ENCODE data around the gene PRSS1.

Gene PRSS1

DNA sequence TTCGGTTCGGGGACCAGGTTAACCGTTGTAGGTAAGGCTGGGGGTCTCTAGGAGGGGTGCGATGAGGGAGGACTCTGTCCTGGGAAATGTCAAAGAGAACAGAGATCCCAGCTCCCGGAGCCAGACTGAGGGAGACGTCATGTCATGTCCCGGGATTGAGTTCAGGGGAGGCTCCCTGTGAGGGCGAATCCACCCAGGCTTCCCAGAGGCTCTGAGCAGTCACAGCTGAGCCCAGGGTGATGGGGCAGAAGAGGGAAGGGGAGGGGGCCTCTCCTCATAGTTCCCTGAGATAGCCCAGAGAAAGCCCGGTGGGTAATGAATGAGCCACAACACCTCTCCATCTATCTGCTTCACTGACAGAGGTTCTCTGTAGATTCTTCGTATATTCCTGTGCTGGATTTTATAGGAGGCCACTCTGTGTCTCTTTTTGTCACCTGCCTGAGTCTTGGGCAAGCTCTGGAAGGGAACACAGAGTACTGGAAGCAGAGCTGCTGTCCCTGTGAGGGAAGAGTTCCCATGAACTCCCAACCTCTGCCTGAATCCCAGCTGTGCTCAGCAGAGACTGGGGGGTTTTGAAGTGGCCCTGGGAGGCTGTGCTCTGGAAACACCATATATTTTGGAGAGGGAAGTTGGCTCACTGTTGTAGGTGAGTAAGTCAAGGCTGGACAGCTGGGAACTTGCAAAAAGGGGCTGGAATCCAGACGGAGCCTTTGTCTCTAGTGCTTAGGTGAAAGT lies 37.9 kb downstream of the PRSS1 start:
- DNase-seq (ENCODE audit: low spot score in 2 of 2), result no peak
- H3K4me3 ChIP-seq, result no peak overlapping the region
- H3K27me3 ChIP-seq (ENCODE audit: low read depth), result no peaks in the 10 kb centered on the region
- no peaks in the 10 kb centered on the region; the same call in 1 of the 2 replicates for H3K4me1 ChIP-seq
- no peaks in the 10 kb centered on the region for H3K9me3 ChIP-seq
- in situ Hi-C loops (cut with MboI; ENCODE audit: low sequenced_read_pairs), result loop anchor here (10.0 kb wide), 1 partner anchor 152 kb away; no protein-coding TSS in a partner anchor
- H3K36me3 ChIP-seq (replicated peaks), result no peaks in the 10 kb centered on the region

GRCh38 chr7:142787783-142788182 lies 38.5 kb downstream of the PRSS1 start:
- Histone ChIP-seq H3K36me3 (replicated peaks) (no peaks in the 10 kb centered on the region), H3K4me1 (no peaks in the 10 kb centered on the region; the same call in 1 of the 2 replicates), H3K27me3 (ENCODE audit: low read depth) (no peaks in the 10 kb centered on the region), H3K4me3 (no peak overlapping the region), H3K9me3 (no peaks in the 10 kb centered on the region)
- no peak for DNase-seq (ENCODE audit: low spot score in 2 of 2)
- in situ Hi-C loops (cut with MboI; ENCODE audit: low sequenced_read_pairs), result loop anchor here (10.0 kb wide), 1 partner anchor 153 kb away; no protein-coding TSS in a partner anchor

- Histone ChIP-seq H3K4me1 (no peaks in the 10 kb centered on the region), H3K9me3 (no peaks in the 10 kb centered on the region), H3K36me3 (replicated peaks) (no peaks in the 10 kb centered on the region), H3K4me3 (no peak overlapping the region), H3K27me3 (ENCODE audit: low read depth) (no peaks in the 10 kb centered on the region; the same call in 1 of the 2 replicates)
- in situ Hi-C loops (cut with MboI; ENCODE audit: low sequenced_read_pairs), result loop anchor here (10.0 kb wide), 1 partner anchor 154 kb away; no protein-coding TSS in a partner anchor
- no peak for DNase-seq (ENCODE audit: low spot score in 2 of 2)
Measured at GRCh38 chr7:142788303-142789289, 39.3 kb downstream of the PRSS1 start.

- Histone ChIP-seq H3K36me3 (replicated peaks) (no peaks in the 10 kb centered on the region), H3K9me3 (no peaks in the 10 kb centered on the region), H3K27me3 (ENCODE audit: low read depth) (no peaks in the 10 kb centered on the region; the same call in none of the 2 replicates), H3K4me1 (no peaks in the 10 kb centered on the region), H3K4me3 (no peak overlapping the region)
- no peak for DNase-seq (ENCODE audit: low spot score in 2 of 2)
- in situ Hi-C loops (cut with MboI; ENCODE audit: low sequenced_read_pairs), result loop anchor here (10.0 kb wide), 1 partner anchor 155 kb away; no protein-coding TSS in a partner anchor
Measured at GRCh38 chr7:142789441-142789840, 40.2 kb downstream of the PRSS1 start.

DNA sequence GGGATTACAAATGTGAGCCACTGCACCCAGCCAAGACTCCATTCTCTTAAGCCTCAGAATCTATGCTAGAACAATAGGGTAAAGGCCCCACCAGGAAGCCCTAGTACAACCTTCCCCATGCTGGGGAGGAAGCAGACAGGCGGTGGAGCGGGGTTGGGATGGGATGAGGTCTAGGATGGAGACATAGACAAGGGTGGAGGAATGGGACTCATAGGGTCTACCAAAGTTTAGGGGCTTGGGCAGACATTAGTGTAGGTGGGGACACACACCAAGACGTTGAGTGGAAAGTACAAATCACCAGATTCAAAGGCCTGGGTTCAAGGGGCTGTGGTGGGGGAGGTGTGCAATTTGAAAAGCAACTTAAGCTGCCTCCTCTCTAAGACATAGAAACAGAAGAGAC lies 40.8 kb downstream of the PRSS1 start:
- H3K9me3 ChIP-seq, result no peaks in the 10 kb centered on the region
- no peaks in the 10 kb centered on the region for H3K36me3 ChIP-seq (replicated peaks)
- in situ Hi-C loops (cut with MboI; ENCODE audit: low sequenced_read_pairs), result no loop called here
- H3K27me3 ChIP-seq (ENCODE audit: low read depth), result no peaks in the 10 kb centered on the region; the same call in none of the 2 replicates
- no peak for DNase-seq (ENCODE audit: low spot score in 2 of 2)
- H3K4me3 ChIP-seq, result no peak overlapping the region
- H3K4me1 ChIP-seq, result no peaks in the 10 kb centered on the region

DNA sequence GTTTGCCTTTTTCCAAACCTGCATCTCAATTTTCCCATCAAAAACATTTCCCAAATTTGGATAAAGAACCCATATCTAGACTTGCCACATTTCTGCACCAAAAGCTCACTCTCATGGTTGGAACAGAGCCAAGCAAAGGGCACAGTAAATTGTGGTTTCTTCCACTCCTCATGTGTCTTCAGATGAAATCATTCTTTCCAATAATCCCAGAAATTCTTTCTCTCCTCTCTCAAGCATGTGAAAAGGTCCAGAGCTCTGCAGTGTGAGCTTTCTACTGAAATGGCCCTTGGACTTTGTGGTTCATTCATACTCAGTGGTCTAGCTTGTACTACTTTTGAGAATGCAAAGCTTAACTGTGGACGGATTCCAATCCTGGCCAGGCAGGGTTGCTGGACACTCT lies 41.3 kb downstream of the PRSS1 start:
- no peak overlapping the region for H3K4me3 ChIP-seq
- H3K36me3 ChIP-seq (replicated peaks), result no peaks in the 10 kb centered on the region
- no peaks in the 10 kb centered on the region for H3K4me1 ChIP-seq
- in situ Hi-C loops (cut with MboI; ENCODE audit: low sequenced_read_pairs), result no loop called here
- no peak for DNase-seq (ENCODE audit: low spot score in 2 of 2)
- no peaks in the 10 kb centered on the region for H3K9me3 ChIP-seq
- peaks cover 2% of the 10 kb centered on the region for H3K27me3 ChIP-seq (ENCODE audit: low read depth)

DNA sequence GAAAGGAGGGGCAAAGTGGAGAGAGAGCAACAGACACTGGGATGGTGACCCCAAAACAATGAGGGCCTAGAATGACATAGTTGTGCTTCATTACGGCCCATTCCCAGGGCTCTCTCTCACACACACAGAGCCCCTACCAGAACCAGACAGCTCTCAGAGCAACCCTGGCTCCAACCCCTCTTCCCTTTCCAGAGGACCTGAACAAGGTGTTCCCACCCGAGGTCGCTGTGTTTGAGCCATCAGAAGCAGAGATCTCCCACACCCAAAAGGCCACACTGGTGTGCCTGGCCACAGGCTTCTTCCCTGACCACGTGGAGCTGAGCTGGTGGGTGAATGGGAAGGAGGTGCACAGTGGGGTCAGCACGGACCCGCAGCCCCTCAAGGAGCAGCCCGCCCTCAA lies 42.2 kb downstream of the PRSS1 start:
- no peak for DNase-seq (ENCODE audit: low spot score in 2 of 2)
- Histone ChIP-seq H3K36me3 (replicated peaks) (no peaks in the 10 kb centered on the region), H3K9me3 (no peaks in the 10 kb centered on the region), H3K4me3 (no peak overlapping the region), H3K4me1 (no peaks in the 10 kb centered on the region), H3K27me3 (ENCODE audit: low read depth) (peaks cover 12% of the 10 kb centered on the region)
- in situ Hi-C loops (cut with MboI; ENCODE audit: low sequenced_read_pairs), result no loop called here

- peaks cover 18% of the 10 kb centered on the region for H3K27me3 ChIP-seq (ENCODE audit: low read depth)
- no peaks in the 10 kb centered on the region for H3K4me1 ChIP-seq
- H3K36me3 ChIP-seq (replicated peaks), result no peaks in the 10 kb centered on the region
- no peaks in the 10 kb centered on the region for H3K9me3 ChIP-seq
- in situ Hi-C loops (cut with MboI; ENCODE audit: low sequenced_read_pairs), result no loop called here
- H3K4me3 ChIP-seq, result no peak overlapping the region
- no peak for DNase-seq (ENCODE audit: low spot score in 2 of 2)
Measured at GRCh38 chr7:142792129-142792528, 42.9 kb downstream of the PRSS1 start.

DNA sequence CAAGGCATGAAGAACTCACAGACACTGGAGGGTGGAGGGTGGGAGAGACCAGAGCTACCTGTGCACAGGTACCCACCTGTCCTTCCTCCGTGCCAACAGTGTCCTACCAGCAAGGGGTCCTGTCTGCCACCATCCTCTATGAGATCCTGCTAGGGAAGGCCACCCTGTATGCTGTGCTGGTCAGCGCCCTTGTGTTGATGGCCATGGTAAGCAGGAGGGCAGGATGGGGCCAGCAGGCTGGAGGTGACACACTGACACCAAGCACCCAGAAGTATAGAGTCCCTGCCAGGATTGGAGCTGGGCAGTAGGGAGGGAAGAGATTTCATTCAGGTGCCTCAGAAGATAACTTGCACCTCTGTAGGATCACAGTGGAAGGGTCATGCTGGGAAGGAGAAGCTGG lies 43.3 kb downstream of the PRSS1 start:
- in situ Hi-C loops (cut with MboI; ENCODE audit: low sequenced_read_pairs), result no loop called here
- H3K9me3 ChIP-seq, result no peaks in the 10 kb centered on the region
- no peak for DNase-seq (ENCODE audit: low spot score in 2 of 2)
- H3K27me3 ChIP-seq (ENCODE audit: low read depth), result peaks cover 22% of the 10 kb centered on the region
- no peaks in the 10 kb centered on the region for H3K4me1 ChIP-seq
- H3K4me3 ChIP-seq, result no peak overlapping the region
- no peaks in the 10 kb centered on the region for H3K36me3 ChIP-seq (replicated peaks)

DNA sequence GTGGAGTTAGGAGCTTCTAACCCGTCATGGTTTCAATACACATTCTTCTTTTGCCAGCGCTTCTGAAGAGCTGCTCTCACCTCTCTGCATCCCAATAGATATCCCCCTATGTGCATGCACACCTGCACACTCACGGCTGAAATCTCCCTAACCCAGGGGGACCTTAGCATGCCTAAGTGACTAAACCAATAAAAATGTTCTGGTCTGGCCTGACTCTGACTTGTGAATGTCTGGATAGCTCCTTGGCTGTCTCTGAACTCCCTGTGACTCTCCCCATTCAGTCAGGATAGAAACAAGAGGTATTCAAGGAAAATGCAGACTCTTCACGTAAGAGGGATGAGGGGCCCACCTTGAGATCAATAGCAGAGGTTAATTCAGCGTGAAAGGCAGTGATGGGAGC lies 43.9 kb downstream of the PRSS1 start:
- in situ Hi-C loops (cut with MboI; ENCODE audit: low sequenced_read_pairs), result no loop called here
- DNase-seq (ENCODE audit: low spot score in 2 of 2), result no peak
- Histone ChIP-seq H3K4me3 (no peak overlapping the region), H3K4me1 (no peaks in the 10 kb centered on the region), H3K36me3 (replicated peaks) (no peaks in the 10 kb centered on the region), H3K9me3 (no peaks in the 10 kb centered on the region), H3K27me3 (ENCODE audit: low read depth) (peaks cover 28% of the 10 kb centered on the region)

GRCh38 chr7:142795339-142795863 lies 46.1 kb downstream of the PRSS1 start:
- in situ Hi-C loops (cut with MboI; ENCODE audit: low sequenced_read_pairs), result no loop called here
- Histone ChIP-seq H3K36me3 (replicated peaks) (no peaks in the 10 kb centered on the region), H3K4me3 (no peak overlapping the region), H3K9me3 (no peaks in the 10 kb centered on the region), H3K4me1 (no peaks in the 10 kb centered on the region), H3K27me3 (ENCODE audit: low read depth) (peaks cover 41% of the 10 kb centered on the region)
- no peak for DNase-seq (ENCODE audit: low spot score in 2 of 2)

GRCh38 chr7:142796001-142796500 lies 46.8 kb downstream of the PRSS1 start:
- Histone ChIP-seq H3K4me3 (no peak overlapping the region), H3K27me3 (ENCODE audit: low read depth) (peaks cover 41% of the 10 kb centered on the region), H3K36me3 (replicated peaks) (no peaks in the 10 kb centered on the region), H3K9me3 (no peaks in the 10 kb centered on the region), H3K4me1 (no peaks in the 10 kb centered on the region)
- DNase-seq (ENCODE audit: low spot score in 2 of 2), result no peak
- in situ Hi-C loops (cut with MboI; ENCODE audit: low sequenced_read_pairs), result no loop called here

- H3K9me3 ChIP-seq, result no peaks in the 10 kb centered on the region
- DNase-seq (ENCODE audit: low spot score in 2 of 2), result no peak
- H3K4me1 ChIP-seq, result no peaks in the 10 kb centered on the region
- in situ Hi-C loops (cut with MboI; ENCODE audit: low sequenced_read_pairs), result no loop called here
- H3K36me3 ChIP-seq (replicated peaks), result no peaks in the 10 kb centered on the region
- peaks cover 41% of the 10 kb centered on the region for H3K27me3 ChIP-seq (ENCODE audit: low read depth)
- H3K4me3 ChIP-seq, result no peak overlapping the region
Measured at GRCh38 chr7:142796501-142797390, 47.5 kb downstream of the PRSS1 start.
